K562 (cell line): ENCODE data around the gene LCN15. TPM values are rescaled to one million over a fixed set of nuclear protein-coding genes. Genes with fewer than 3 reads are reported as not detected.
A peak's percentile ranks its signal among the peaks of the same experiment; 100 is the strongest.

Experiments
- ATF1 ChIP-seq, 2 experiments: fragments of 450-650 bp in 1 of 2; IDR thresholded peaks; 2 replicates each; pipeline ENCODE4 v1.6.1; 2016; ENCODE audit warnings: missing compliant biosample characterization in 1 of 2, missing genetic modification characterization in 1 of 2
- DDX20 ChIP-seq: fragments of 450-650 bp; IDR thresholded peaks from 2 replicates; pipeline ENCODE4 v1.6.1; 2016; ENCODE audit warnings: missing genetic modification characterization, low read depth, mild to moderate bottlenecking, missing compliant biosample characterization, moderate library complexity
- DMBX1 ChIP-seq: fragments of 250-450 bp; sonication (Bioruptor Pico); IDR thresholded peaks from 2 replicates; pipeline ENCODE4 v1.8.0; 2022; ENCODE audit warnings: inconsistent platforms, mild to moderate bottlenecking, moderate library complexity, borderline replicate concordance
- ESRRA ChIP-seq: fragments of 450-650 bp; IDR thresholded peaks from 2 replicates; pipeline ENCODE4 v1.6.1; 2014; ENCODE audit warnings: low read depth, mild to moderate bottlenecking, moderate library complexity, borderline replicate concordance
- FOXA1 ChIP-seq: fragments of 450-650 bp; IDR thresholded peaks from 2 replicates; pipeline ENCODE4 v1.6.1; 2016; ENCODE audit warnings: mild to moderate bottlenecking, borderline replicate concordance
- HDGF ChIP-seq: fragments of 450-650 bp; IDR thresholded peaks from 2 replicates; pipeline ENCODE4 v1.6.1; 2016
- KLF6 ChIP-seq: fragments of 250-450 bp; sonication (Bioruptor Pico); IDR thresholded peaks from 2 replicates; pipeline ENCODE4 v1.4.0; 2020; ENCODE audit warnings: mild to moderate bottlenecking, moderate library complexity, borderline replicate concordance
- MEF2D ChIP-seq: conservative IDR thresholded peaks from 2 replicates; pipeline ENCODE4 v1.6.1; 2016; ENCODE audit warnings: low read depth, missing genetic modification characterization, missing compliant biosample characterization
- MTF1 ChIP-seq: fragments of 250-450 bp; sonication (Bioruptor Pico); IDR thresholded peaks from 2 replicates; pipeline ENCODE4 v1.9.0; 2021; ENCODE audit warnings: moderate library complexity, mild to moderate bottlenecking, inconsistent platforms, borderline replicate concordance
- NCOA2 ChIP-seq, 2 experiments: fragments of 450-650 bp; IDR thresholded peaks; 2 replicates each; pipeline ENCODE4 v1.6.1; 2018; ENCODE audit warnings: mild to moderate bottlenecking in 2 of 2, moderate library complexity in 1 of 2; ENCODE audit not compliant: partially characterized antibody in 2 of 2
- SMARCA5 ChIP-seq: fragments of 450-650 bp; IDR thresholded peaks from 2 replicates; pipeline ENCODE4 v1.6.1; 2016
- TEAD2 ChIP-seq: fragments of 450-650 bp; IDR thresholded peaks from 2 replicates; pipeline ENCODE4 v1.6.1; 2016; ENCODE audit warnings: missing genetic modification characterization, control low read depth, missing compliant biosample characterization
- XRCC5 ChIP-seq: fragments of 200-400 bp; formaldehyde crosslinking; IDR thresholded peaks from 2 replicates; pipeline ENCODE4 v1.6.1; 2017; ENCODE audit warnings: low read depth, mild to moderate bottlenecking, low read length
- ZKSCAN8 ChIP-seq: fragments of 200-800 bp; sonication (Bioruptor generic); IDR thresholded peaks from 2 replicates; pipeline ENCODE4 v1.6.1; 2016; ENCODE audit warnings: missing genetic modification characterization, missing compliant biosample characterization
- ZNF134 ChIP-seq: fragments of 250-450 bp; sonication (Bioruptor Pico); conservative IDR thresholded peaks from 2 replicates; pipeline ENCODE4 v1.4.0; 2020
- ZNF324 ChIP-seq: fragments of 250-450 bp; sonication (Bioruptor Pico); IDR thresholded peaks from 2 replicates; pipeline ENCODE4 v1.4.0; 2020; ENCODE audit warnings: mild to moderate bottlenecking
- ZNF79 ChIP-seq: fragments of 250-450 bp; sonication (Bioruptor Pico); IDR thresholded peaks from 2 replicates; pipeline ENCODE4 v1.4.0; 2020; ENCODE audit warnings: low read depth, mild to moderate bottlenecking, moderate library complexity
- polyA plus RNA-seq, 8 experiments: library from polyadenylated mRNA; depleted of rRNA in 4 of 8; stranded (reverse) in 5 of 8; unstranded in 3 of 8; fragments of >200 nt; fragmentation: Nextera tagmentation in 2 of 8; fragmentation: Illumina TruSeq in 1 of 8; extraction: Ambion mirVana in 2 of 8; extraction: Trizol in 1 of 8; gene quantifications; 2 replicates each; pipeline versions ENCODE4 v1.2.1 to v1.2.3, GENCODE V29; 2011 to 2014; ENCODE audit warnings: inconsistent platforms in 1 of 8, missing spikeins in 1 of 8
- total RNA-seq, 7 experiments: library from RNA; depleted of rRNA in 6 of 7; stranded (reverse); fragments of >200 nt in 6 of 7; fragmentation: Illumina TruSeq in 2 of 7; extraction: Trizol in 2 of 7; gene quantifications; 2 replicates each; pipeline versions ENCODE4 v1.2.1 to v1.2.3, GENCODE V29; 2011 to 2021; ENCODE audit warnings: low replicate concordance in 1 of 7
- TF ChIP-seq, protein P1 (sequence below): fragments of 250-450 bp; sonication (Bioruptor Pico); IDR thresholded peaks from 2 replicates; pipeline ENCODE4 v1.5.0; 2021
- TF ChIP-seq, protein P2 (sequence below): fragments of 200-800 bp; sonication (Bioruptor generic); IDR thresholded peaks from 2 replicates; pipeline ENCODE4 v1.6.1; 2016; ENCODE audit warnings: missing genetic modification characterization, missing compliant biosample characterization
- TF ChIP-seq, protein P3 (sequence below): fragments of 450-650 bp; formaldehyde crosslinking; IDR thresholded peaks from 2 replicates; pipeline ENCODE4 v1.4.0; 2022; ENCODE audit warnings: mild to moderate bottlenecking, moderate library complexity

LCN15 gene
- total and polyA plus RNA-seq, 9 of the 15 experiments (the other 6 are each of a cell fraction or from before 2014, with no cell fraction given) = 0.66 TPM; not detected in 8

DNA sequence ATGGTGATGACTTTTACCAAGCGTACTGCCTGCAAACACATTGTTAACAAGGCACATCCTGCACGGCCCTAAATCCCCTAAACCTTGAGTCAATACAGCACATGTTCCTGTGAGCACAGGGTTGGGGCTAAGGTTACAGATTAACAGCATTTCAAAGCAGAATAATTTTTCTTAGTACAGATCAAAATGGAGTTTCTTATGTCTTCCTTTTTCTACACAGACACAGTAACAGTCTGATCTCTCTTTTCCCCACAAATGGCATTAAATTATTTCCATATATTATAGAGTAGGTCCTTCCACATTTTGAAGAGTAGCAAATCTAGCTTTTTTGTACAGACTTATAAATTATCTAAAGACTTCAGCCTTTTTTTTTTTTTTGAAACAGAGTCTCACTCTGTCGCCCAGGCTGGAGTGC is 25.2 kb upstream of the LCN15 start (continued):
- TF ChIP-seq XRCC5 (no peak), DDX20 (peak; percentile 86), ZNF79 (peak; percentile 87), HDGF (no peak), SMARCA5 (no peak), ATF1 (CRISPR knock-in tag; IDR thresholded peaks at IDR 0.05) (no peak), ATF1 (tag; IDR thresholded peaks at IDR 0.05) (peak; percentile 54), ZNF134 (peak; percentile 68), ZNF324 (CRISPR knock-in tag) (no peak), ZKSCAN8 (CRISPR knock-in tag) (peak; percentile 87), KLF6 (CRISPR knock-in tag) (peak; percentile 96), FOXA1 (no peak), MEF2D (tag) (peak; percentile 81), NCOA2 (IDR thresholded peaks at IDR 0.05; ENCODE audit: partially characterized antibody in 2 of 2) (no peak), DMBX1 (peak; percentile 96), ESRRA (no peak), MTF1 (peak; percentile 71; the same call in 1 of the 2 replicates), TEAD2 (tag) (peak; percentile 55; the same call in 1 of the 2 replicates)
- TF ChIP-seq, protein P1, sequence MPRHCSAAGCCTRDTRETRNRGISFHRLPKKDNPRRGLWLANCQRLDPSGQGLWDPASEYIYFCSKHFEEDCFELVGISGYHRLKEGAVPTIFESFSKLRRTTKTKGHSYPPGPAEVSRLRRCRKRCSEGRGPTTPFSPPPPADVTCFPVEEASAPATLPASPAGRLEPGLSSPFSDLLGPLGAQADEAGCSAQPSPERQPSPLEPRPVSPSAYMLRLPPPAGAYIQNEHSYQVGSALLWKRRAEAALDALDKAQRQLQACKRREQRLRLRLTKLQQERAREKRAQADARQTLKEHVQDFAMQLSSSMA = no peak
- TF ChIP-seq, protein P2, sequence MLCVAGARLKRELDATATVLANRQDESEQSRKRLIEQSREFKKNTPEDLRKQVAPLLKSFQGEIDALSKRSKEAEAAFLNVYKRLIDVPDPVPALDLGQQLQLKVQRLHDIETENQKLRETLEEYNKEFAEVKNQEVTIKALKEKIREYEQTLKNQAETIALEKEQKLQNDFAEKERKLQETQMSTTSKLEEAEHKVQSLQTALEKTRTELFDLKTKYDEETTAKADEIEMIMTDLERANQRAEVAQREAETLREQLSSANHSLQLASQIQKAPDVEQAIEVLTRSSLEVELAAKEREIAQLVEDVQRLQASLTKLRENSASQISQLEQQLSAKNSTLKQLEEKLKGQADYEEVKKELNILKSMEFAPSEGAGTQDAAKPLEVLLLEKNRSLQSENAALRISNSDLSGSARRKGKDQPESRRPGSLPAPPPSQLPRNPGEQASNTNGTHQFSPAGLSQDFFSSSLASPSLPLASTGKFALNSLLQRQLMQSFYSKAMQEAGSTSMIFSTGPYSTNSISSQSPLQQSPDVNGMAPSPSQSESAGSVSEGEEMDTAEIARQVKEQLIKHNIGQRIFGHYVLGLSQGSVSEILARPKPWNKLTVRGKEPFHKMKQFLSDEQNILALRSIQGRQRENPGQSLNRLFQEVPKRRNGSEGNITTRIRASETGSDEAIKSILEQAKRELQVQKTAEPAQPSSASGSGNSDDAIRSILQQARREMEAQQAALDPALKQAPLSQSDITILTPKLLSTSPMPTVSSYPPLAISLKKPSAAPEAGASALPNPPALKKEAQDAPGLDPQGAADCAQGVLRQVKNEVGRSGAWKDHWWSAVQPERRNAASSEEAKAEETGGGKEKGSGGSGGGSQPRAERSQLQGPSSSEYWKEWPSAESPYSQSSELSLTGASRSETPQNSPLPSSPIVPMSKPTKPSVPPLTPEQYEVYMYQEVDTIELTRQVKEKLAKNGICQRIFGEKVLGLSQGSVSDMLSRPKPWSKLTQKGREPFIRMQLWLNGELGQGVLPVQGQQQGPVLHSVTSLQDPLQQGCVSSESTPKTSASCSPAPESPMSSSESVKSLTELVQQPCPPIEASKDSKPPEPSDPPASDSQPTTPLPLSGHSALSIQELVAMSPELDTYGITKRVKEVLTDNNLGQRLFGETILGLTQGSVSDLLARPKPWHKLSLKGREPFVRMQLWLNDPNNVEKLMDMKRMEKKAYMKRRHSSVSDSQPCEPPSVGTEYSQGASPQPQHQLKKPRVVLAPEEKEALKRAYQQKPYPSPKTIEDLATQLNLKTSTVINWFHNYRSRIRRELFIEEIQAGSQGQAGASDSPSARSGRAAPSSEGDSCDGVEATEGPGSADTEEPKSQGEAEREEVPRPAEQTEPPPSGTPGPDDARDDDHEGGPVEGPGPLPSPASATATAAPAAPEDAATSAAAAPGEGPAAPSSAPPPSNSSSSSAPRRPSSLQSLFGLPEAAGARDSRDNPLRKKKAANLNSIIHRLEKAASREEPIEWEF (CRISPR knock-in tag) = peak; percentile 84
- TF ChIP-seq, protein P3, sequence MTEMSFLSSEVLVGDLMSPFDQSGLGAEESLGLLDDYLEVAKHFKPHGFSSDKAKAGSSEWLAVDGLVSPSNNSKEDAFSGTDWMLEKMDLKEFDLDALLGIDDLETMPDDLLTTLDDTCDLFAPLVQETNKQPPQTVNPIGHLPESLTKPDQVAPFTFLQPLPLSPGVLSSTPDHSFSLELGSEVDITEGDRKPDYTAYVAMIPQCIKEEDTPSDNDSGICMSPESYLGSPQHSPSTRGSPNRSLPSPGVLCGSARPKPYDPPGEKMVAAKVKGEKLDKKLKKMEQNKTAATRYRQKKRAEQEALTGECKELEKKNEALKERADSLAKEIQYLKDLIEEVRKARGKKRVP (CRISPR knock-in tag) = peak; percentile 83
